ENCODE data around the gene PHYHD1. TPM values are rescaled to one million over a fixed set of nuclear protein-coding genes. Genes with fewer than 3 reads are reported as not detected.
A peak's percentile ranks its signal among the peaks of the same experiment; 100 is the strongest.

Gene PHYHD1
- 0.34 and 1.0 TPM in 2 replicates for total RNA-seq

DNA sequence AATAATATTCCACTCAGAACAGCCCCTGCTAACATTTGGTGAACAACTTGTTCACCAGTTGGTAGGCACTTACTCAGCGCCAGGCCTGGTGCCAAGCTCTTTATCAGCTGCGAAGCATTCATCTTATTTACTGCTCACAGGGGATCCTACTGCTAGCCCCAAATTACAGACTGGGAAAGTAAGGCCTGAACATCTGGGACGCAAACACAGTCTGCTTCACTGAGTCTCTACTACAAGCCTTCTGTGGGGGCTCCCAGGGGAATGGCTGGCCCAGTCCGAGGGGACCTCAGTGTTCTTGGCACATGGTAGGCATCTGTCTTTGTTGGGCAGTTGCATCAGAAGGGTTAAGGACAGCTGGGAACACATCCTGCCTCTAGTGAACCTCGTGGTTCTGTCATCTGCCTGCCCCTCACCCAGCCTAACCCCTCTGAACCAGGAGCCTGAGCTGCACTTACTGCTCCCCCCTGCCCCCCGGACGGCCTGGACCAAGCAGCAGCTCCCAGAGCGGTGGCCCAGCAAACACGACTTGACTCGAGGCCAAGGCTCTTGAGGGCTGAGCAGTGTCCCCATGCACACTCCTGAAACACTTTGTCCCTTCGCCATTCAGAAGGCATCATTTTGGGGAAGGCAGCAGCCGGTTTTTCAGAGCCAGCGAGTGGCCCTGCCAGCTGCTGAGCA lies at the start of gene PHYHD1:
Gene PHYHD1 (plus strand): TSS at position 602 of the 678 bp plus-strand sequence. CDS start 1,342 bp downstream, outside the sequence.
- no peak within 1 kb of the TSS for H3K27ac Mint-ChIP-seq
- intact Hi-C loops (cut with micrococcal nuclease): no loop called here
- H3K4me1 Mint-ChIP-seq (ENCODE audit: low read depth): peaks cover 13% of the 10 kb centered on the region
- H3K4me3 Mint-ChIP-seq: no peak within 1 kb of the TSS
- peaks cover 24% of the 10 kb centered on the region for H3K36me3 Mint-ChIP-seq (ENCODE audit: low read depth)
- no peaks in the 10 kb centered on the region for H3K9me3 Mint-ChIP-seq
- no peak for DNase-seq (ENCODE audit: low spot score)
- H3K27me3 Mint-ChIP-seq (ENCODE audit: insufficient read depth): no peaks in the 10 kb centered on the region

DNA sequence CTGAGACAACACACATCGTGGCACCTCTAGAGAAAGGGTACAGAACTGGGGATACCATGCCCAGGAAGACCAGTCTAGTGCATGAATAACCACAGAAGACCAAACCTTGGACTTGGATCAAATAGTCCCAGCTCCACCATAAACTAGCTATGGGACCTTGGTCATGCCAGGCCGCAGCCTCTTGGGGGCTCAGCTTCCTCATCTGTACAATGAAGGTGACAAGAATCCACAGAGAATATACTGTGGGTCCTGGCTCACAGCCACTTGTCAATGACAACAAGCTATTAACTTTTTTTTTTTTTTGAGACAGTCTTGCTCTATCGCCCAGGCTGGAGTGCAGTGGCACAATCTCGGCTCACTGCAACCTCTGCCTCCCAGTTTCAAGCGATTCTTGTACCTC lies 42.9 kb upstream of the PHYHD1 start:
- H3K36me3 Mint-ChIP-seq (ENCODE audit: low read depth): peaks cover 8% of the 10 kb centered on the region
- no peaks in the 10 kb centered on the region for H3K9me3 Mint-ChIP-seq
- intact Hi-C loops (cut with micrococcal nuclease): no loop called here
- no peak overlapping the region for H3K4me3 Mint-ChIP-seq
- no peak overlapping the region for H3K27ac Mint-ChIP-seq
- H3K4me1 Mint-ChIP-seq (ENCODE audit: low read depth): peaks cover 22% of the 10 kb centered on the region
- H3K27me3 Mint-ChIP-seq (ENCODE audit: insufficient read depth): peaks cover 2% of the 10 kb centered on the region
- DNase-seq (ENCODE audit: low spot score): no peak

DNA sequence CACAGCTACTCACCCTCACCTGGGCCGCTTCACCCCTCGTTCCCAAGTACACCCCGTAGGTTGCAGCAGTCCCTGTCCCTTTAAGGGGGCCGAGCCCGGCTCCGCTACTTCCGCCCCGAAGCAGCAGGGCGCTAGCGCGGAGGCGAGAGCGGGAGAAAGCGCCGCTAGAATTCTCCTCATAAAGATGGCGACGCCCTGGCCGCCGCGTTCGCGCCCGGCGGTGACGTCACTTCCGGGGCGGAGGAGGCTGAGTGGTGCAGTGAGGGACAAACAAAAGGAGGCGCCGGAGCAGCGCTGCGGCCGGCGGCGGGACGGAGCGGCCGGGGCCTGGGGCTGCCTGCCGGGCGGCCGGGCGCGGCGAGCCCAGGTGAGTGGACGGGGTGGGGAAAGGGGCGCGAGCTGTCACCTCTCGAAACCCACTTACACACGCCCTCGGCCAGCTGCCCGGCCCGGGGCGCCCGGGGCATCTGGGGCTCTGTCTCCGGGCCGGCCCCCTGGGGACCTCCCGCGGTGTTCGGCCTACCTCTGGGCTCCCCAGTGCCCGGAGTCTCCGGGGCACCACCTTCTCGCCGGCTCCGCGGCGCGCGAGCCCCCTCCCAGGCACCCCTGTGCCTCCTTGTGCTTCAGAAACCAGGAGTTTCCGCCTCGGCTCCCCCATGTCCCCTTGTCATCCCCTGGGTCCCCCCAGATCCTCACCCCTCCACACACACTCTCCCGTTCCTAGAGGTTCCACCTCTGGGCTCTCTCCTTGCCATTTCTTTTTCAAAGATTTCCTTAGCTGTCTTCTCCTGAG lies 38.7 kb upstream of the PHYHD1 start, which contains the start of the genes KYAT1 and LRRC8A:
Gene KYAT1 (minus strand): TSS at position 67 of the 793 bp plus-strand sequence. CDS start 36,545 bp downstream, outside the sequence.
Gene LRRC8A (plus strand): TSS at position 250 of the 793 bp plus-strand sequence. CDS start 25,032 bp downstream, outside the sequence.
- intact Hi-C loops (cut with micrococcal nuclease): loop anchor here (1.0 to 5.0 kb wide), 17 partner anchors 19 to 945 kb away; partner anchors contain the start of genes COQ4, DOLK, DOLPP1 and DPM2
- Mint-ChIP-seq H3K9me3 (no peaks in the 10 kb centered on the region), H3K36me3 (ENCODE audit: low read depth) (peaks cover 24% of the 10 kb centered on the region), H3K27ac (peak within 1 kb of the TSS; percentile 97), H3K27me3 (ENCODE audit: insufficient read depth) (peaks cover 2% of the 10 kb centered on the region), H3K4me3 (peak within 1 kb of the TSS; percentile 96), H3K4me1 (ENCODE audit: low read depth) (peaks cover 53% of the 10 kb centered on the region)
- DNase-seq (ENCODE audit: low spot score): peak; percentile 99

DNA sequence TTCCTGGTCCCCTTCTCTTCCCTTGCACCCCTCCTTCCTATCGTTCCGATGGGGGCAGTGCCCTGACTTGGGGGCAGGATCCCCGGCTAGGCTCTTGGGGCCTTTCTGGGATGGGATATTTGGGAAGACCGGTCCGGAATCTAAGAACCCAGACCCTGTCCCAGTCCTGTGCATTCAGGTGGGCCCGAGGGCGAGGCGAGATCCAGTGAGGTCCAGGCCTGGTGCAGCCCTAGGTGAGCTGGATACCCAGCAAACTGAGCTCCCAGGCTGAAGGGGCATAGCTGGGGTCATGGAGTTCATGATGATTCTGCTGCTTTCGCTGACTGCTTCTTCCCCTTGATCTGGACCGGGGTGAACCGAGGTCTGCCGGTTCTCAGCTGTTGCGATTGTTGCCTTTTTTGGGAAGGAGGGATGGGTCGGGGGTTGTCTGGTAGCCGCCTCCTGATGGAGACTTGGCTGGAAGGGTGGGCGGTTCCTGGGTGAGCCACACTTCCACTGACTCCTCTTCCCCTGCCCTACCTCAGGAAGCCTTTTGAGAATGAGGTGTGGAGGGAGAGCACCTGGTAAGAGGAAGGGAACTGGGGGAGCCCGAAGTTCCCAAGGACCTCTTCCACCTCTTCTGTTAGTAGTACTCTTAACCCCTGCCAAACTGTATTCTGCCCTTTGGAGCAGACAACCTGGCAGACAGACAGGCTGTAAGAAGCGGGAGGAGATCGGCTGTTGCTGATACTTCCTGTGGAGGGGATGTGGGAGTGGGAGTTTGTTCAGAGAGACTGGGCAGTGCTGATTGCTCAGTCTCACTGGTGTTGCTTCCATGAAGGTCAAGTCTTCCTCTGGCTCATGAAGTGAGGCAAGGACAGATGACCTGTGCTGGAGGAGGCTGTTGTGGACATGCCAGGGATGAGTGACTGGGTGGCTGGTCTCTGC lies 37.8 kb upstream of the PHYHD1 start:
- peaks cover 21% of the 10 kb centered on the region for H3K36me3 Mint-ChIP-seq (ENCODE audit: low read depth)
- peaks cover 55% of the 10 kb centered on the region for H3K4me1 Mint-ChIP-seq (ENCODE audit: low read depth)
- peaks cover 2% of the 10 kb centered on the region for H3K27me3 Mint-ChIP-seq (ENCODE audit: insufficient read depth)

DNA sequence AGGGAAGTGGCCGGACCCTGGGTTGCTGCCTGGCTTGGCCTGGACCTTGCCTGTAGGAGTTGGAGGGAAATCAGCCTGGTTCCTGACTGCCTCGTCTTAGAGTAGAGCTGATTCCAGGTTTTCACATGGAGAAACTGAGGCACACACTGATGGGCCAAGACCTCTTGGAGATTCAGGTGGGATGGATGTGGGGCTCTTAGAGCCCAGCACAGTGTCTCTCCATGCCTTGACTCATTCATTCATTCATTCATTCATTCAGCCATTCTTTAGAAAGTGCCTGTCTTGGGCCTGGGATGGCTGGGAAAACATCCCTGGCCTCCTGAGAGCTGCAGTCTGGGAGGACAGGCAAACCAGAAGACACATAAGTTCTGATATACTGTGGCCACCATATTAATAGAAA lies 36.6 kb upstream of the PHYHD1 start:
- Mint-ChIP-seq H3K27me3 (ENCODE audit: insufficient read depth) (peaks cover 2% of the 10 kb centered on the region), H3K4me1 (ENCODE audit: low read depth) (peaks cover 66% of the 10 kb centered on the region), H3K4me3 (peak overlapping the region; percentile 96), H3K9me3 (no peaks in the 10 kb centered on the region), H3K36me3 (ENCODE audit: low read depth) (peaks cover 32% of the 10 kb centered on the region), H3K27ac (peak overlapping the region; percentile 58)
- no peak for DNase-seq (ENCODE audit: low spot score)
- intact Hi-C loops (cut with micrococcal nuclease): loop anchor here (5.0 kb wide), 3 partner anchors 43 to 947 kb away; partner anchors contain the start of genes DPM2 and ZER1

More for the DNA sequence above, 37.8 kb upstream of the PHYHD1 start:
- H3K4me3 Mint-ChIP-seq: peak overlapping the region; percentile 96
- peak overlapping the region; percentile 88 for H3K27ac Mint-ChIP-seq
- no peak for DNase-seq (ENCODE audit: low spot score)
- H3K9me3 Mint-ChIP-seq: no peaks in the 10 kb centered on the region
- intact Hi-C loops (cut with micrococcal nuclease): loop anchor here (1.0 to 5.0 kb wide), 12 partner anchors 19 to 946 kb away; partner anchors contain the start of genes DOLK, DOLPP1, DPM2 and ENDOG

DNA sequence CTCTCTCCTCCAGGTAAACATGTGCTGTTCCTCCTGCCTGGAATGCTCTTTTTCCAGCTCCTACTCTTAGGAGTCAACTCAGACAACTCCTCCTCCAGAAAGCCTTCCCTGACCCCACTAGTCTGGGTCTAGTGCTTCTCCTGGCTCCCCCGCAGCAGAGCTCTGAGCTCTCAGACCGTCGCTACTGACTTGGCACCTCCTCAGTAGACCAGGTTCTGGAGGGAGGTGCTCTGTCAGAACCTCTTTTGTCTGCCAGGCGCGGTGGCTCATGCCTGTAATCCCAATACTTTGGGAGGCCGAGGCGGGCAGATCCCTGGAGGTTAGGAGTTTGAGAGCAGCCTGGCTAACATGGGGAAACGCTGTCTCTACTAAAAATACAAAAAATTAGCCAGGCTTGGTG lies 35.4 kb upstream of the PHYHD1 start:
- H3K27me3 Mint-ChIP-seq (ENCODE audit: insufficient read depth): peaks cover 2% of the 10 kb centered on the region
- H3K4me3 Mint-ChIP-seq: peak overlapping the region; percentile 39
- H3K4me1 Mint-ChIP-seq (ENCODE audit: low read depth): peaks cover 58% of the 10 kb centered on the region
- no peaks in the 10 kb centered on the region for H3K9me3 Mint-ChIP-seq
- no peak for DNase-seq (ENCODE audit: low spot score)
- intact Hi-C loops (cut with micrococcal nuclease): no loop called here
- peak overlapping the region; percentile 40 for H3K27ac Mint-ChIP-seq
- peaks cover 34% of the 10 kb centered on the region for H3K36me3 Mint-ChIP-seq (ENCODE audit: low read depth)

DNA sequence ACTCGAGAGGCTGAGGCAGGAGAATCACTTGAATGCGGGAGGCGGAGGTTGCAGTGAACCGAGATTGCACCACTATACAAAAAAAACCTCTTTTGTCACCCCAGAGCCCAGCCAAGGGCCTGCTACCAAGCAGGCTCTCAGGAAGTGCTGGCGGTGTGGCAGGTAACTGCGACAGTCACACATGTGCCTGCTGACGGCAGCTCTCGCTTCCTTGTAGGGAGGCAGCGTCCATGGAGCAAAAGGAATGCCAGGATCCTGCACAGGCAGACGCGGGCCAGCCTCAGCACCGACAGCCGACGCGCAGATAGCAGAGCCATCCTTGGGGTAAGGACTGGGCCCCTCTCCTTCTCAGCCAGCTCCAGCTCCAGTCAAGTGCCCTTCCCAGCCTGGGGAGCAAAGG lies 35.0 kb upstream of the PHYHD1 start:
- H3K36me3 Mint-ChIP-seq (ENCODE audit: low read depth): peaks cover 37% of the 10 kb centered on the region
- DNase-seq (ENCODE audit: low spot score): no peak
- intact Hi-C loops (cut with micrococcal nuclease): no loop called here
- peaks cover 58% of the 10 kb centered on the region for H3K4me1 Mint-ChIP-seq (ENCODE audit: low read depth)
- peak overlapping the region; percentile 55 for H3K27ac Mint-ChIP-seq
- H3K27me3 Mint-ChIP-seq (ENCODE audit: insufficient read depth): peaks cover 2% of the 10 kb centered on the region
- no peaks in the 10 kb centered on the region for H3K9me3 Mint-ChIP-seq
- peak overlapping the region; percentile 39 for H3K4me3 Mint-ChIP-seq

DNA sequence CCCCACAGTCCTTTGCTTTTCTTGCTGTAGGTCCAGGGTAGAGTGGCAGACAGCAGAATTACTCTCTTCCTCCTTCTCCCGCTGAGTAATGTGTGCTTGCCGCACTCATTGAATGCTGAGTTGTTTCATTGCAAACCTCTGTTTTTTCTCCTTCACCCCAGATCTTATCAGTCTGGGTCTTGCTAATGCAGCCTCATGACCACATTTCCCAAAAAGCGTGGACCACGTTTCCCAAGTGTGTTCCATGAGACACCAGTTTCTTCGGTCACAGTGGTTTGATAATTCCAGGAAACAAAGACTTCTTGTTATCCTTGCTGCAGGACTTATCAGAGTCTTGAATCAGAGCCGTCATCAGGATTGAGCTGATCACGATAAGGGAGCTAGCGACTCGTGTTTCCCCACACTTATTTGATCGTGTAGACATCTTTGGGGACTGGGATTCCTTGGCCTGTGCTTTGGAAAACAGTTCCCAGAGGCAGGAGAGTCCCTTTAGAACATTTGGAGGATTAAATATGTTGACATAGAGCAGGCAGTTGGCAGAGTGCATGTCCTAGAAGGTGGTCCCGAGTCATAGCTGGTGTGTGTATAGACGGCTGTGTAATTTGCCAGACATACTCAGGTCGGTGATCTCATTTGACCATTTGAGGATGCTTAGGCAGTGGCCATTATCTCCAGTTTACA lies 34.4 kb upstream of the PHYHD1 start:
- Mint-ChIP-seq H3K9me3 (no peaks in the 10 kb centered on the region), H3K27ac (peak overlapping the region; percentile 55), H3K4me3 (no peak overlapping the region), H3K27me3 (ENCODE audit: insufficient read depth) (peaks cover 2% of the 10 kb centered on the region), H3K4me1 (ENCODE audit: low read depth) (peaks cover 55% of the 10 kb centered on the region), H3K36me3 (ENCODE audit: low read depth) (peaks cover 35% of the 10 kb centered on the region)
- DNase-seq (ENCODE audit: low spot score): no peak
- intact Hi-C loops (cut with micrococcal nuclease): no loop called here

DNA sequence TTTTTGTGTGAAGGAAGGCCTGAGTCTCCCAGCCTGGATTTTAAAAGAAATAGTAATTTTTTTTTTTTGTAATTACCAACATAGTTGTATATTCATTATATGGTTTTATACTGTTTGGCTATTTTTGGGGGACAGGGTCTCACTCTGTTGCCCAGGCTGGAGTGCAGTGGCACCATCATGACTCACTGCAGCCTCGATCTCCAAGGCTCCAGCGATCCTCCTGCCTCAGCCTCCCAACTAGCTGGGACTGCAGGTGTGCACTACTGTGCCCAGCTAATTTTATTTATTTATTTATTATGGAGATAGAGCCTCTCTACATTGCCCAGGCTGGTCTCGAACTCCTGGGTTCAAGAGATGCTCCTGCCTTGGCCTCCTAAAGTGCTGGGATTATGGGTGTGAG lies 33.7 kb upstream of the PHYHD1 start:
- Mint-ChIP-seq H3K36me3 (ENCODE audit: low read depth) (peaks cover 35% of the 10 kb centered on the region), H3K9me3 (no peaks in the 10 kb centered on the region), H3K27me3 (ENCODE audit: insufficient read depth) (no peaks in the 10 kb centered on the region), H3K4me3 (no peak overlapping the region), H3K27ac (no peak overlapping the region), H3K4me1 (ENCODE audit: low read depth) (peaks cover 61% of the 10 kb centered on the region)
- intact Hi-C loops (cut with micrococcal nuclease): no loop called here
- DNase-seq (ENCODE audit: low spot score): no peak

DNA sequence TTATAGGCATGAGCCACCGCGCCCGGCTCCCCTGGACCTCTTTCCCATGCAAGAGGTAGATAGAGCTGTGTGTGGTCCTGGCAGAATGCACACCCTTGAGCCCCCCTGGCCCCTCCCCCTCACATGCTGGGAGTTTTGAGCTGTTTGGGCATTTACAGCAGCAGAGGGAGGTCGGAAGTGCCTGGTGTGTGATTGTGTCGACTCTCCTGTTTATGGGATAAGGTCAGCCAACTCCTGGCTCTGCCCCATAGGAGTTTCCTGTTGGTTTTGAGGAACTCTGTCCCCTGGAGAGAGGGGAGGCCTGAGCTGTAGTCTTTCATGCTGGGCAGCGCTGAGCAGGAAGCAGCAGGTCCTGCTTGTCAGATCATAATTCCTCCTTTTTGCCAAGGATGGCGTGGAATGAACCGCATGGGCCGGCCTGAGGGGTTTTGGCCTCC lies 32.9 kb upstream of the PHYHD1 start:
- DNase-seq (ENCODE audit: low spot score): no peak
- Mint-ChIP-seq H3K4me3 (no peak overlapping the region), H3K27me3 (ENCODE audit: insufficient read depth) (no peaks in the 10 kb centered on the region), H3K4me1 (ENCODE audit: low read depth) (peaks cover 57% of the 10 kb centered on the region), H3K36me3 (ENCODE audit: low read depth) (peaks cover 34% of the 10 kb centered on the region), H3K27ac (no peak overlapping the region), H3K9me3 (no peaks in the 10 kb centered on the region)
- intact Hi-C loops (cut with micrococcal nuclease): no loop called here

DNA sequence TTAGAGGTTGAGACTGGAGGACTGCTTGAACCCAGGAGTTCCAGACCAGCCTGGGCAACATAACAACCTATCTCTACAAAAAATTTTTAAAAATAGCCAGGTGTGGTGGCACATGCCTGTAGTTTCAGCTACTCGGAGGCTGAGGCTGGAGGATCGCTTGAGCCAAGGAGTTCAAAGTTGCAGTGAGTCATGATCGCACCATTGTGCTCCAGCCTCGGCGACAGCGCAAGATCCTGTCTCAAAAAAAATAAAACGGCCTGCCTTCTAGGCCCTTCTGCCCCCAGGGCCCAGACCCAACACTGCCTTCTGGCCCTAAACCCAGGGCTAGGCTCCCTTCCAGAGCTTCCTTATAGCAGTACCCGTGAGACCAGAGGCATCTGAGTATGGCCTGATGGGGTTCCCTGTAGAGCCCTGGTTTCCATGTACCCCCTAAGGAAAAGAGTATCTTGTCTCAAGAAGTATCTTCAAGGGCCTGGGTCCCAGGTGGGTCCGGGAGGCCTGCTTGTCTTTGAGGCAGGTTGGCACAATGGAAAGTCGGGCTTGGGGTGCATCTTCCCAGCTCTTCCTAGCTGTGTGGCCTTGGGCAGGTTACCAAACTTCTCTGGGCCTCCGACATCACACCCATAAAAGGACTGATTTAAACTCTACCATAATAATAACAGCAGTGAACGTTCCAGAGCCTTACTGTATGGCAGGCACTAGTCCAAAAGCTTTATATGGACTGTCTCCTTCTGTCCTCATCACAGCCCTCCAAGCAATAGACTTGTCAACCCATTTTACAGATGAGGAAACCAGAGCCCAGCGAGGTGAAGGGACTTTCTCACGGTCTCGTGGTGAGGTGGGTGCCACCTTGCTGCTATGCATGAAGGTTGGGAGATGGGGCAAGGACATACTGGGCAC lies 29.2 kb upstream of the PHYHD1 start:
- no peaks in the 10 kb centered on the region for H3K9me3 Mint-ChIP-seq
- no peak for DNase-seq (ENCODE audit: low spot score)
- H3K27me3 Mint-ChIP-seq (ENCODE audit: insufficient read depth): no peaks in the 10 kb centered on the region
- peak overlapping the region; percentile 29 for H3K27ac Mint-ChIP-seq
- intact Hi-C loops (cut with micrococcal nuclease): no loop called here
- no peak overlapping the region for H3K4me3 Mint-ChIP-seq
- H3K36me3 Mint-ChIP-seq (ENCODE audit: low read depth): peaks cover 32% of the 10 kb centered on the region
- H3K4me1 Mint-ChIP-seq (ENCODE audit: low read depth): peaks cover 52% of the 10 kb centered on the region

Measured in activated T-helper 1 cell treated with anti-CD3 and anti-CD28 coated beads, Interleukin-12 subunit alpha, Interleukin-12 subunit beta, Interleukin-2, Interleukin-4 antibody, amounts not matched to agents 30 ng/mL and 10 ng/mL and 1 ng/mL, durations not matched to agents 14 hours and 24 hours and 36 hours (primary cell).